WERI-Rb-1 (cell line): ENCODE measurements around the gene RASAL1.

Source experiments
- DNase-seq: peaks from one replicate; pipeline ENCODE4 v3.0.0-alpha.2; 2020
- H3K27ac ChIP-seq: fragments of 250-450 bp; sonication (Bioruptor Pico); 2 replicates; pipeline ENCODE4 v1.5.1; 2020; ENCODE audit warnings: mild to moderate bottlenecking, moderate library complexity
- H3K27me3 ChIP-seq: fragments of 250-450 bp; sonication (Bioruptor Pico); 2 replicates; pipeline ENCODE4 v1.5.1; 2021; ENCODE audit warnings: mild to moderate bottlenecking, low read depth, moderate library complexity; ENCODE audit not compliant: insufficient read depth, severe bottlenecking
- H3K36me3 ChIP-seq: fragments of 250-450 bp; sonication (Bioruptor Pico); 2 replicates; pipeline ENCODE4 v1.5.1; 2020; ENCODE audit warnings: mild to moderate bottlenecking, moderate library complexity
- H3K4me3 ChIP-seq: 2 replicates; pipeline ENCODE4 v1.5.1; 2011; ENCODE audit warnings: low read depth, mild to moderate bottlenecking, control low read depth, low read length
- H3K9me3 ChIP-seq: fragments of 250-450 bp; sonication (Bioruptor Pico); 2 replicates; pipeline ENCODE4 v1.5.1; 2021; ENCODE audit warnings: mild to moderate bottlenecking, moderate library complexity; ENCODE audit not compliant: severe bottlenecking
- TF ChIP-seq, protein P1 (sequence below): IDR thresholded peaks from 2 replicates; pipeline ENCODE4 v1.5.1; 2011; ENCODE audit warnings: low read depth, mild to moderate bottlenecking, control low read depth, inconsistent platforms, low read length

The RASAL1 gene

DNA sequence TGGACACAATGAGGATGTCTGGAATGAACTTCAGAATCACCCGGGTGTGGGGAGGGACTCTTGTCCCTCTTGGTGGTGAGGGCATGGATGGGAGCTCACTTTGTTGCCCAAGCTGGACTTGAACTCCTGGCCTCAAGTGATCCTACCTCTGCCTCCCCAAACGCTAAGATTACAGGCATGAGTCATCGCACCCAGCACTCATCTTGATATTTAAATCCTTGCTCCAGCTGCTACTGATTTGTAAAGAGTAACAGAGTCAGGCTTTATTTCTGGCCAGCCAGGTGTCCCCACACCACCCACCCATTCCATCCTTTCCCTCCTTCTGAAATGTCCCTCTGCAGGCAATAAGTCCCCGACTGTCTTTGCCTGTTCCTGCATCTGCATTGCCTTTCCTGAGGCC lies 44.8 kb upstream of the RASAL1 start:
- DNase-seq, result peak; percentile 44
- Histone ChIP-seq H3K4me3 (no peak overlapping the region), H3K27me3 (no peaks in the 10 kb centered on the region), H3K36me3 (peaks cover 61% of the 10 kb centered on the region), H3K27ac (no peak overlapping the region), H3K9me3 (no peaks in the 10 kb centered on the region)
- TF ChIP-seq, protein P1, sequence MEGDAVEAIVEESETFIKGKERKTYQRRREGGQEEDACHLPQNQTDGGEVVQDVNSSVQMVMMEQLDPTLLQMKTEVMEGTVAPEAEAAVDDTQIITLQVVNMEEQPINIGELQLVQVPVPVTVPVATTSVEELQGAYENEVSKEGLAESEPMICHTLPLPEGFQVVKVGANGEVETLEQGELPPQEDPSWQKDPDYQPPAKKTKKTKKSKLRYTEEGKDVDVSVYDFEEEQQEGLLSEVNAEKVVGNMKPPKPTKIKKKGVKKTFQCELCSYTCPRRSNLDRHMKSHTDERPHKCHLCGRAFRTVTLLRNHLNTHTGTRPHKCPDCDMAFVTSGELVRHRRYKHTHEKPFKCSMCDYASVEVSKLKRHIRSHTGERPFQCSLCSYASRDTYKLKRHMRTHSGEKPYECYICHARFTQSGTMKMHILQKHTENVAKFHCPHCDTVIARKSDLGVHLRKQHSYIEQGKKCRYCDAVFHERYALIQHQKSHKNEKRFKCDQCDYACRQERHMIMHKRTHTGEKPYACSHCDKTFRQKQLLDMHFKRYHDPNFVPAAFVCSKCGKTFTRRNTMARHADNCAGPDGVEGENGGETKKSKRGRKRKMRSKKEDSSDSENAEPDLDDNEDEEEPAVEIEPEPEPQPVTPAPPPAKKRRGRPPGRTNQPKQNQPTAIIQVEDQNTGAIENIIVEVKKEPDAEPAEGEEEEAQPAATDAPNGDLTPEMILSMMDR, result no peak

DNA sequence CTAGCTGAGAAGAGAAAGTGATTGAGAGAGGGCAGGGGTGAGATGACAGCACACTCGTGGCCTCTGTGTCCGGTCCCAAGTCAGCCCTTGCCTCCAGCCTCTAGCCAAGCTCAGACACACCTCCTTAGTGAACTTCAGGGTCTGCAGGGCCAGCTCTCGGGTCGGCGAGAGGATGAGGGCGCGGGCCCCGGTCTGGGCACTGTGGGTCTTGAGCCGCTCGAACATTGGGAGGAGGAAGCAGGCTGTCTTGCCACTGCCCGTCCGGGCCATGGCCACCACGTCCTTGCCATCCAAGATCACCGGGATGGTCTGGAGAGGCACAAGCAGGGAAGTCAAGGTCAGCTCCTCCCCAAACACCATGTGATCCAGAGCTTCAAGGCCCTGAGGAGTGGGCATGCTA lies 43.5 kb upstream of the RASAL1 start:
- TF ChIP-seq, protein P1, result no peak
- no peak for DNase-seq
- no peaks in the 10 kb centered on the region for H3K27me3 ChIP-seq
- no peaks in the 10 kb centered on the region for H3K9me3 ChIP-seq
- H3K4me3 ChIP-seq, result no peak overlapping the region
- H3K36me3 ChIP-seq, result peaks cover 69% of the 10 kb centered on the region
- no peak overlapping the region for H3K27ac ChIP-seq

DNA sequence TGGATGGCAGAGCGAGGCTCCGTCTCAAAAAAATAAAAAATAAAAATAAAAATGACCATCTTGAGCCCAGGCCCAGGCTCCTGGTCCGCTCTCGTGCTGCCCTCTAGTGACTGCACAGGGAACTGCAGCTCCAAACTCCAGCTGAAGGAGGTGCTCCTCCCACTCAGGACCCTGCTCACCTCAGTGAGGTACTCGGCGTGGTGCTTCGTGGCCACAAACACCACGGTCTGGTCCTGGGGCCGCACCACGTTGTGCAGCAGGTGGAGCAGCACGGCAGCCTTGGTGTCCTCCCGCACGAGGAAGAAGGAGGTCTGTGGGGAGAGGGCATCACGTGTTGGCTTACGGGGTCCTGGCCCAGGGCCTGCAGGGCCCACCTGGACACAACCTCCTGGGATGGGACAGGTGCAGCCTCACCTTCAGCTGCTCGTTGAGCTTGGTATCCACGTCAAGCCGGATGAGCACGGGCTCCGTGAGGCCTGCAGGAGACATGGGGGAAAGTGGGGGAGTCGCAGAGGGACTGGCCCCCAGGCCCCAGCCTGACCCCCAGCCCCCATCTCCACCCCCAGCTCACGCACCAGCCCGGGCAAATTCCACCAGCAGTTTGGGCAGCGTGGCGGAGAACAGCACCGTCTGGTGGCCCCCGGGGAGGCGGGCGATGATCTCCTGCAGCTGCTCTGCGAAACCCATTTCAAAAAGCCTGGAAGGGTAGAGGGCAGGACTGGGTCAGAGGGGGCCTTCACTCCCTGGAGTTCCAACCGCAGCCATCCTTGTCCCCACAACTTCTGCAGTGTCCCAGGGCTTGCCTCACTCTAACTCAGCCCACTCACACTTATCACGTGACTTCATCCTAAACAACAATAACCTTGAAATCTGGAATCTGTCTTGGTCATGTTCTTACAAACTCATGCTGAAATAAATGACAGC lies 39.2 kb upstream of the RASAL1 start:
- TF ChIP-seq, protein P1, result peak; percentile 91
- H3K27ac ChIP-seq, result no peak overlapping the region
- peaks cover 93% of the 10 kb centered on the region for H3K36me3 ChIP-seq
- H3K27me3 ChIP-seq, result no peaks in the 10 kb centered on the region
- peak; percentile 76 for DNase-seq
- H3K4me3 ChIP-seq, result no peak overlapping the region
- no peaks in the 10 kb centered on the region for H3K9me3 ChIP-seq

GRCh38 chr12:113173081-113173698 lies 37.6 kb upstream of the RASAL1 start:
- Histone ChIP-seq H3K4me3 (no peak overlapping the region), H3K9me3 (no peaks in the 10 kb centered on the region), H3K36me3 (peaks cover 93% of the 10 kb centered on the region), H3K27ac (no peak overlapping the region), H3K27me3 (no peaks in the 10 kb centered on the region)
- DNase-seq, result no peak
- TF ChIP-seq, protein P1, result no peak

DNA sequence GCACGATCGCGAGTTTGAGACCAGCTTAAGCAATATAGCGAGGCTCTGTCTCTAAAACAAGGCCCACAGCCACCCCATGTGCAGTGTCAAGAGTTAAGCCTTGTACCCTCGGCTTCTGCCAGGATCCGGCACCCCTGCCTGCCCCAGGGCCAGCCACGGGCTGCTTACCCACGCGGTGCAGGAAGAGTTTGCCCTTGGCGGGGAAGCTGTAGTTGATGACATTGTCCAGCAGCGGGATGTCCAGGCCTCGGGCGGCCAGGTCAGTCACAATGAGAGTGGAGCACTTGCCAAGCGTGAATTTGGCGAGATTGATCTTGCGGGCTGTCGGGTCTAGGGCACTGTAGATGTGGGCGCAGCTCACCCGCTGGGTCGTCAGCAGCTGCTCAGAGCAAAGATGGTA lies 36.6 kb upstream of the RASAL1 start:
- peaks cover 89% of the 10 kb centered on the region for H3K36me3 ChIP-seq

More for the DNA sequence above, 36.6 kb upstream of the RASAL1 start:
- H3K9me3 ChIP-seq, result no peaks in the 10 kb centered on the region
- TF ChIP-seq, protein P1, result no peak
- DNase-seq, result no peak
- H3K27ac ChIP-seq, result no peak overlapping the region
- no peak overlapping the region for H3K4me3 ChIP-seq
- H3K27me3 ChIP-seq, result no peaks in the 10 kb centered on the region
